Measurements from ENCODE around the gene OR5C1.
"Not testable (repeated sequence)": the region's sequence is repeated elsewhere in the genome, so short reads cannot be mapped to it uniquely, and the experiment has no call there.

Gene OR5C1

GRCh38 chr9:122800066-122801060 lies 11.6 kb downstream of the OR5C1 start, which contains the start of gene OR1K1:
Gene OR1K1, plus strand, starts transcription at chr9:122800123. Its CDS starts 0 bp downstream, at chr9:122800123.
- H3K27me3 Mint-ChIP-seq, result no peaks in the 10 kb centered on the region
- H3K27ac Mint-ChIP-seq, result no peak within 1 kb of the TSS
- H3K4me1 Mint-ChIP-seq (ENCODE audit: low read depth), result no peaks in the 10 kb centered on the region
- H3K36me3 Mint-ChIP-seq (ENCODE audit: low read depth), result peaks cover 6% of the 10 kb centered on the region
- no peak within 1 kb of the TSS for H3K4me3 Mint-ChIP-seq
- H3K9me3 Mint-ChIP-seq, result no peaks in the 10 kb centered on the region

GRCh38 chr9:122806661-122807060 lies 17.9 kb downstream of the OR5C1 start:
- Mint-ChIP-seq H3K27me3 (no peaks in the 10 kb centered on the region), H3K27ac (peak overlapping the region; percentile 89), H3K9me3 (peaks cover 15% of the 10 kb centered on the region), H3K4me1 (ENCODE audit: low read depth) (peaks cover 26% of the 10 kb centered on the region), H3K36me3 (ENCODE audit: low read depth) (peaks cover 24% of the 10 kb centered on the region), H3K4me3 (no peak overlapping the region)

- Mint-ChIP-seq H3K27ac (peak overlapping the region; percentile 89), H3K9me3 (peaks cover 15% of the 10 kb centered on the region), H3K4me1 (ENCODE audit: low read depth) (peaks cover 26% of the 10 kb centered on the region), H3K4me3 (peak overlapping the region; percentile 67), H3K27me3 (no peaks in the 10 kb centered on the region), H3K36me3 (ENCODE audit: low read depth) (peaks cover 24% of the 10 kb centered on the region)
These were observed 18.7 kb downstream of the OR5C1 start for GRCh38 chr9:122807271-122807900.

- Mint-ChIP-seq H3K9me3 (peaks cover 15% of the 10 kb centered on the region), H3K36me3 (ENCODE audit: low read depth) (peaks cover 24% of the 10 kb centered on the region), H3K27me3 (no peaks in the 10 kb centered on the region), H3K4me1 (ENCODE audit: low read depth) (peaks cover 26% of the 10 kb centered on the region), H3K4me3 (no peak overlapping the region), H3K27ac (peak overlapping the region; percentile 89)
These were observed 19.4 kb downstream of the OR5C1 start for GRCh38 chr9:122808141-122808540.

GRCh38 chr9:122809261-122809660 lies 20.5 kb downstream of the OR5C1 start:
- Mint-ChIP-seq H3K4me1 (ENCODE audit: low read depth) (peaks cover 26% of the 10 kb centered on the region), H3K9me3 (peaks cover 15% of the 10 kb centered on the region), H3K36me3 (ENCODE audit: low read depth) (peaks cover 24% of the 10 kb centered on the region)
- H3K4me3 Mint-ChIP-seq, H3K27me3 Mint-ChIP-seq, H3K27ac Mint-ChIP-seq: not testable (repeated sequence)

- H3K36me3 Mint-ChIP-seq (ENCODE audit: low read depth), result peaks cover 18% of the 10 kb centered on the region
- no peak overlapping the region for H3K27ac Mint-ChIP-seq
- H3K9me3 Mint-ChIP-seq, result peaks cover 15% of the 10 kb centered on the region
- H3K27me3 Mint-ChIP-seq, result no peaks in the 10 kb centered on the region
- peaks cover 28% of the 10 kb centered on the region for H3K4me1 Mint-ChIP-seq (ENCODE audit: low read depth)
- H3K4me3 Mint-ChIP-seq, result no peak overlapping the region
These were observed 21.7 kb downstream of the OR5C1 start for GRCh38 chr9:122810306-122810946.

- H3K4me3 Mint-ChIP-seq, result no peak overlapping the region
- H3K9me3 Mint-ChIP-seq, result no peaks in the 10 kb centered on the region
- H3K27ac Mint-ChIP-seq, result no peak overlapping the region
- H3K4me1 Mint-ChIP-seq (ENCODE audit: low read depth), result peaks cover 32% of the 10 kb centered on the region
- no peaks in the 10 kb centered on the region for H3K27me3 Mint-ChIP-seq
- H3K36me3 Mint-ChIP-seq (ENCODE audit: low read depth), result peaks cover 4% of the 10 kb centered on the region
These were observed 24.0 kb downstream of the OR5C1 start for GRCh38 chr9:122812736-122813135.

GRCh38 chr9:122814545-122814944 lies 25.8 kb downstream of the OR5C1 start:
- H3K4me1 Mint-ChIP-seq (ENCODE audit: low read depth), result peaks cover 21% of the 10 kb centered on the region
- H3K36me3 Mint-ChIP-seq (ENCODE audit: low read depth), result peaks cover 7% of the 10 kb centered on the region

GRCh38 chr9:122815544-122815943 lies 26.8 kb downstream of the OR5C1 start:
- H3K4me3 Mint-ChIP-seq, result no peak overlapping the region

More at GRCh38 chr9:122814545-122814944, 25.8 kb downstream of the OR5C1 start:
- Mint-ChIP-seq H3K27ac (no peak overlapping the region), H3K27me3 (no peaks in the 10 kb centered on the region), H3K4me3 (no peak overlapping the region), H3K9me3 (no peaks in the 10 kb centered on the region)

GRCh38 chr9:122816163-122816867 lies 27.6 kb downstream of the OR5C1 start:
- Mint-ChIP-seq H3K36me3 (ENCODE audit: low read depth) (peaks cover 23% of the 10 kb centered on the region), H3K27ac (peak overlapping the region; percentile 78), H3K27me3 (no peaks in the 10 kb centered on the region), H3K4me1 (ENCODE audit: low read depth) (peaks cover 28% of the 10 kb centered on the region), H3K4me3 (peak overlapping the region; percentile 61), H3K9me3 (no peaks in the 10 kb centered on the region)

More at GRCh38 chr9:122815544-122815943, 26.8 kb downstream of the OR5C1 start:
- no peaks in the 10 kb centered on the region for H3K9me3 Mint-ChIP-seq
- H3K4me1 Mint-ChIP-seq (ENCODE audit: low read depth), result peaks cover 28% of the 10 kb centered on the region
- H3K27me3 Mint-ChIP-seq, result no peaks in the 10 kb centered on the region
- H3K36me3 Mint-ChIP-seq (ENCODE audit: low read depth), result peaks cover 17% of the 10 kb centered on the region
- H3K27ac Mint-ChIP-seq, result no peak overlapping the region

- Mint-ChIP-seq H3K27me3 (no peaks in the 10 kb centered on the region), H3K9me3 (no peaks in the 10 kb centered on the region), H3K4me1 (ENCODE audit: low read depth) (peaks cover 35% of the 10 kb centered on the region), H3K4me3 (no peak overlapping the region), H3K27ac (no peak overlapping the region), H3K36me3 (ENCODE audit: low read depth) (peaks cover 37% of the 10 kb centered on the region)
These were observed 30.6 kb downstream of the OR5C1 start for GRCh38 chr9:122819326-122819725.

- Mint-ChIP-seq H3K4me1 (ENCODE audit: low read depth) (peaks cover 41% of the 10 kb centered on the region), H3K36me3 (ENCODE audit: low read depth) (peaks cover 43% of the 10 kb centered on the region), H3K4me3 (no peak overlapping the region), H3K27me3 (no peaks in the 10 kb centered on the region), H3K9me3 (no peaks in the 10 kb centered on the region), H3K27ac (no peak overlapping the region)
These were observed 31.2 kb downstream of the OR5C1 start for GRCh38 chr9:122819791-122820489.

- H3K27ac Mint-ChIP-seq, result no peak overlapping the region
These were observed 31.7 kb downstream of the OR5C1 start for GRCh38 chr9:122820490-122820845.

More at GRCh38 chr9:122820490-122820845, 31.7 kb downstream of the OR5C1 start:
- peaks cover 43% of the 10 kb centered on the region for H3K36me3 Mint-ChIP-seq (ENCODE audit: low read depth)
- H3K27me3 Mint-ChIP-seq, result no peaks in the 10 kb centered on the region
- H3K9me3 Mint-ChIP-seq, result no peaks in the 10 kb centered on the region
- peaks cover 42% of the 10 kb centered on the region for H3K4me1 Mint-ChIP-seq (ENCODE audit: low read depth)
- H3K4me3 Mint-ChIP-seq, result no peak overlapping the region
